GM19463 (cell line): ENCODE data around the gene CBX3.
"Not testable (repeated sequence)": the region's sequence is repeated elsewhere in the genome, so short reads cannot be mapped to it uniquely, and the experiment has no call there.

Source experiments
- ATAC-seq: cut with Tn5 transposase; IDR thresholded peaks from one replicate; pipeline ENCODE4 v1.9.1; 2021; ENCODE audit warnings: mild to moderate bottlenecking, moderate library complexity; ENCODE audit not compliant: unreplicated experiment

CBX3 gene

GRCh38 chr7:26201247-26202018 is at the start of gene CBX3:
TSS of gene CBX3 (plus strand) at chr7:26201745. CDS start at chr7:26202999, 1,254 bp downstream.
- peak; percentile 46 for ATAC-seq

GRCh38 chr7:26151953-26152781 is 49.4 kb upstream of the CBX3 start, which contains the start of gene NFE2L3:
TSS of gene NFE2L3 (plus strand) at chr7:26152198. CDS start at chr7:26152499, 301 bp downstream.
- ATAC-seq: peak; percentile 63

- not testable (repeated sequence) for ATAC-seq
Observed at GRCh38 chr7:26152782-26153240, 48.7 kb upstream of the CBX3 start.

- no peak for ATAC-seq
Observed at GRCh38 chr7:26153241-26153822, 48.2 kb upstream of the CBX3 start.

- no peak for ATAC-seq
Observed at GRCh38 chr7:26153823-26154783, 47.4 kb upstream of the CBX3 start.

- no peak for ATAC-seq
Observed at GRCh38 chr7:26155531-26156375, 45.8 kb upstream of the CBX3 start.

- peak; percentile 23 for ATAC-seq
Observed at GRCh38 chr7:26156451-26157420, 44.8 kb upstream of the CBX3 start.

- ATAC-seq: no peak
Observed at GRCh38 chr7:26157520-26158105, 43.9 kb upstream of the CBX3 start.

- ATAC-seq: no peak
Observed at GRCh38 chr7:26159243-26159642, 42.3 kb upstream of the CBX3 start.

- ATAC-seq: no peak
Observed at GRCh38 chr7:26160896-26161295, 40.6 kb upstream of the CBX3 start.

- no peak for ATAC-seq
Observed at GRCh38 chr7:26162431-26162830, 39.1 kb upstream of the CBX3 start.

- not testable (repeated sequence) for ATAC-seq
Observed at GRCh38 chr7:26163804-26164203, 37.7 kb upstream of the CBX3 start.

GRCh38 chr7:26165950-26166683 is 35.4 kb upstream of the CBX3 start:
- no peak for ATAC-seq

- peak; percentile 55 for ATAC-seq
Observed at GRCh38 chr7:26166684-26167266, 34.8 kb upstream of the CBX3 start.

- peak; percentile 74 for ATAC-seq
Observed at GRCh38 chr7:26167303-26167934, 34.1 kb upstream of the CBX3 start.

GRCh38 chr7:26168458-26169023 is 33.0 kb upstream of the CBX3 start:
- ATAC-seq: no peak
